GM12878 (cell line): ENCODE results near the gene PACS1. TPM values are rescaled to one million over a fixed set of nuclear protein-coding genes. Genes with fewer than 3 reads are reported as not detected.

Experiments
- HCFC1 ChIP-seq: fragments of 150-350 bp; IDR thresholded peaks from 2 replicates; pipeline ENCODE4 v1.6.1; 2014; ENCODE audit warnings: low read length
- MTA3 ChIP-seq: IDR thresholded peaks from 2 replicates; pipeline ENCODE4 v1.6.1; 2012; ENCODE audit warnings: low read length, inconsistent platforms, borderline replicate concordance
- RFX5 ChIP-seq: IDR thresholded peaks from 2 replicates; pipeline ENCODE4 v1.6.1; 2011; ENCODE audit warnings: low read depth, low read length, improper control_type of control experiment
- ZNF384 ChIP-seq: IDR thresholded peaks from 2 replicates; pipeline ENCODE4 v1.6.1; 2012; ENCODE audit warnings: low read depth, mild to moderate bottlenecking, low read length, improper control_type of control experiment, borderline replicate concordance
- ZNF622 ChIP-seq: fragments of 450-650 bp; IDR thresholded peaks from 2 replicates; pipeline ENCODE4 v1.6.1; 2017; ENCODE audit warnings: mild to moderate bottlenecking, inconsistent platforms
- polyA plus RNA-seq, 11 experiments: library from polyadenylated mRNA; depleted of rRNA in 4 of 11; unstranded in 6 of 11; stranded (reverse) in 5 of 11; fragments of >200 nt; fragmentation: Nextera tagmentation in 4 of 11; fragmentation: Illumina TruSeq in 1 of 11; extraction: Ambion mirVana in 4 of 11; extraction: Trizol in 1 of 11; gene quantifications; 1 replicate in 1 of 11; 2 replicates in 10 of 11; pipeline versions ENCODE4 v1.2.1 to v1.2.3, GENCODE V29; 2011 to 2016; ENCODE audit warnings: inconsistent platforms in 2 of 11, missing spikeins in 2 of 11, low read depth in 1 of 11
- total RNA-seq, 4 experiments: library from RNA; depleted of rRNA in 3 of 4; stranded (reverse); fragments of >200 nt in 3 of 4; fragmentation: Illumina TruSeq in 1 of 4; extraction: Trizol in 1 of 4; gene quantifications; 2 replicates each; pipeline versions ENCODE4 v1.2.1 to v1.2.3, GENCODE V29; 2013 to 2021
- TF ChIP-seq, protein P1 (sequence below): IDR thresholded peaks from 2 replicates; pipeline ENCODE4 v1.6.1; 2012; ENCODE audit warnings: improper control_type of control experiment, low read depth, low read length; ENCODE audit not compliant: insufficient replicate concordance
- TF ChIP-seq, protein P2 (sequence below): fragments of 450-650 bp; IDR thresholded peaks from 2 replicates; pipeline ENCODE4 v1.6.1; 2017; ENCODE audit warnings: low read depth, mild to moderate bottlenecking, moderate library complexity
- TF ChIP-seq, protein P3 (sequence below): fragments of 450-650 bp; IDR thresholded peaks from 2 replicates; pipeline ENCODE4 v1.6.1; 2017; ENCODE audit warnings: borderline replicate concordance
- TF ChIP-seq, protein P4 (sequence below): IDR thresholded peaks from 2 replicates; pipeline ENCODE4 v1.6.1; 2011; ENCODE audit warnings: mild to moderate bottlenecking, low read depth, low read length, moderate library complexity; ENCODE audit not compliant: insufficient replicate concordance
- TF ChIP-seq, protein P5 (sequence below): fragments of 450-650 bp; formaldehyde crosslinking; IDR thresholded peaks from 2 replicates; pipeline ENCODE4 v1.4.0; 2020; ENCODE audit warnings: mild to moderate bottlenecking, moderate library complexity

The PACS1 gene
- total and polyA plus RNA-seq, 10 of the 15 experiments (the other 5 are each of a cell fraction or from before 2014, with no cell fraction given), result 1.1 to 74.3 (median 17.9) TPM

DNA sequence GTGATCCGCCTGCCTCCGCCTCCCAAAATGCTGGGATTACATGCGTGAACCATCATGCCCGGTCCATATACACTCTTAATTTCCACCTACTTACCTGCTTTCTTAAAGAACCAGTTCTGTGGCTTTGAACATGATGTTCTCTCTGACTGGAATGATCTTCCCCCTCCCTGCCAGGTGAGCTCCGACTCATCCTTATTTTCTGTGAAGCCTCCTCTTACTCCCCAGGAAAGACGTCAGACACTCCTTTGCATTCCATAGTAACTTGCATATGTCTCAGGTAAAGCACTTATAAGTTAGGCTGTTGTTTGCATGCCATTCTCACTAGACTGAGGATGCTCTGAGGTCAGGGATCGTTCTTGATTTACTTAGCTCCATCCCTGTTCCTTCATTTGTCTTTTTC, 106.6 kb downstream of the PACS1 start (continued):
- TF ChIP-seq, protein P1, sequence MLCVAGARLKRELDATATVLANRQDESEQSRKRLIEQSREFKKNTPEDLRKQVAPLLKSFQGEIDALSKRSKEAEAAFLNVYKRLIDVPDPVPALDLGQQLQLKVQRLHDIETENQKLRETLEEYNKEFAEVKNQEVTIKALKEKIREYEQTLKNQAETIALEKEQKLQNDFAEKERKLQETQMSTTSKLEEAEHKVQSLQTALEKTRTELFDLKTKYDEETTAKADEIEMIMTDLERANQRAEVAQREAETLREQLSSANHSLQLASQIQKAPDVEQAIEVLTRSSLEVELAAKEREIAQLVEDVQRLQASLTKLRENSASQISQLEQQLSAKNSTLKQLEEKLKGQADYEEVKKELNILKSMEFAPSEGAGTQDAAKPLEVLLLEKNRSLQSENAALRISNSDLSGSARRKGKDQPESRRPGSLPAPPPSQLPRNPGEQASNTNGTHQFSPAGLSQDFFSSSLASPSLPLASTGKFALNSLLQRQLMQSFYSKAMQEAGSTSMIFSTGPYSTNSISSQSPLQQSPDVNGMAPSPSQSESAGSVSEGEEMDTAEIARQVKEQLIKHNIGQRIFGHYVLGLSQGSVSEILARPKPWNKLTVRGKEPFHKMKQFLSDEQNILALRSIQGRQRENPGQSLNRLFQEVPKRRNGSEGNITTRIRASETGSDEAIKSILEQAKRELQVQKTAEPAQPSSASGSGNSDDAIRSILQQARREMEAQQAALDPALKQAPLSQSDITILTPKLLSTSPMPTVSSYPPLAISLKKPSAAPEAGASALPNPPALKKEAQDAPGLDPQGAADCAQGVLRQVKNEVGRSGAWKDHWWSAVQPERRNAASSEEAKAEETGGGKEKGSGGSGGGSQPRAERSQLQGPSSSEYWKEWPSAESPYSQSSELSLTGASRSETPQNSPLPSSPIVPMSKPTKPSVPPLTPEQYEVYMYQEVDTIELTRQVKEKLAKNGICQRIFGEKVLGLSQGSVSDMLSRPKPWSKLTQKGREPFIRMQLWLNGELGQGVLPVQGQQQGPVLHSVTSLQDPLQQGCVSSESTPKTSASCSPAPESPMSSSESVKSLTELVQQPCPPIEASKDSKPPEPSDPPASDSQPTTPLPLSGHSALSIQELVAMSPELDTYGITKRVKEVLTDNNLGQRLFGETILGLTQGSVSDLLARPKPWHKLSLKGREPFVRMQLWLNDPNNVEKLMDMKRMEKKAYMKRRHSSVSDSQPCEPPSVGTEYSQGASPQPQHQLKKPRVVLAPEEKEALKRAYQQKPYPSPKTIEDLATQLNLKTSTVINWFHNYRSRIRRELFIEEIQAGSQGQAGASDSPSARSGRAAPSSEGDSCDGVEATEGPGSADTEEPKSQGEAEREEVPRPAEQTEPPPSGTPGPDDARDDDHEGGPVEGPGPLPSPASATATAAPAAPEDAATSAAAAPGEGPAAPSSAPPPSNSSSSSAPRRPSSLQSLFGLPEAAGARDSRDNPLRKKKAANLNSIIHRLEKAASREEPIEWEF, result no peak
- TF ChIP-seq ZNF384, result no peak
- no peak for TF ChIP-seq MTA3
- no peak for TF ChIP-seq ZNF622
- TF ChIP-seq, protein P2, sequence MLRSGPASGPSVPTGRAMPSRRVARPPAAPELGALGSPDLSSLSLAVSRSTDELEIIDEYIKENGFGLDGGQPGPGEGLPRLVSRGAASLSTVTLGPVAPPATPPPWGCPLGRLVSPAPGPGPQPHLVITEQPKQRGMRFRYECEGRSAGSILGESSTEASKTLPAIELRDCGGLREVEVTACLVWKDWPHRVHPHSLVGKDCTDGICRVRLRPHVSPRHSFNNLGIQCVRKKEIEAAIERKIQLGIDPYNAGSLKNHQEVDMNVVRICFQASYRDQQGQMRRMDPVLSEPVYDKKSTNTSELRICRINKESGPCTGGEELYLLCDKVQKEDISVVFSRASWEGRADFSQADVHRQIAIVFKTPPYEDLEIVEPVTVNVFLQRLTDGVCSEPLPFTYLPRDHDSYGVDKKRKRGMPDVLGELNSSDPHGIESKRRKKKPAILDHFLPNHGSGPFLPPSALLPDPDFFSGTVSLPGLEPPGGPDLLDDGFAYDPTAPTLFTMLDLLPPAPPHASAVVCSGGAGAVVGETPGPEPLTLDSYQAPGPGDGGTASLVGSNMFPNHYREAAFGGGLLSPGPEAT, result no peak
- TF ChIP-seq RFX5, result no peak
- TF ChIP-seq, protein P3, sequence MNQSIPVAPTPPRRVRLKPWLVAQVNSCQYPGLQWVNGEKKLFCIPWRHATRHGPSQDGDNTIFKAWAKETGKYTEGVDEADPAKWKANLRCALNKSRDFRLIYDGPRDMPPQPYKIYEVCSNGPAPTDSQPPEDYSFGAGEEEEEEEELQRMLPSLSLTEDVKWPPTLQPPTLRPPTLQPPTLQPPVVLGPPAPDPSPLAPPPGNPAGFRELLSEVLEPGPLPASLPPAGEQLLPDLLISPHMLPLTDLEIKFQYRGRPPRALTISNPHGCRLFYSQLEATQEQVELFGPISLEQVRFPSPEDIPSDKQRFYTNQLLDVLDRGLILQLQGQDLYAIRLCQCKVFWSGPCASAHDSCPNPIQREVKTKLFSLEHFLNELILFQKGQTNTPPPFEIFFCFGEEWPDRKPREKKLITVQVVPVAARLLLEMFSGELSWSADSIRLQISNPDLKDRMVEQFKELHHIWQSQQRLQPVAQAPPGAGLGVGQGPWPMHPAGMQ, result no peak
- no peak for TF ChIP-seq HCFC1
- TF ChIP-seq, protein P4, sequence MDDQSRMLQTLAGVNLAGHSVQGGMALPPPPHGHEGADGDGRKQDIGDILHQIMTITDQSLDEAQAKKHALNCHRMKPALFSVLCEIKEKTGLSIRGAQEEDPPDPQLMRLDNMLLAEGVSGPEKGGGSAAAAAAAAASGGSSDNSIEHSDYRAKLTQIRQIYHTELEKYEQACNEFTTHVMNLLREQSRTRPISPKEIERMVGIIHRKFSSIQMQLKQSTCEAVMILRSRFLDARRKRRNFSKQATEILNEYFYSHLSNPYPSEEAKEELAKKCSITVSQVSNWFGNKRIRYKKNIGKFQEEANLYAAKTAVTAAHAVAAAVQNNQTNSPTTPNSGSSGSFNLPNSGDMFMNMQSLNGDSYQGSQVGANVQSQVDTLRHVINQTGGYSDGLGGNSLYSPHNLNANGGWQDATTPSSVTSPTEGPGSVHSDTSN, result no peak
- TF ChIP-seq, protein P5, sequence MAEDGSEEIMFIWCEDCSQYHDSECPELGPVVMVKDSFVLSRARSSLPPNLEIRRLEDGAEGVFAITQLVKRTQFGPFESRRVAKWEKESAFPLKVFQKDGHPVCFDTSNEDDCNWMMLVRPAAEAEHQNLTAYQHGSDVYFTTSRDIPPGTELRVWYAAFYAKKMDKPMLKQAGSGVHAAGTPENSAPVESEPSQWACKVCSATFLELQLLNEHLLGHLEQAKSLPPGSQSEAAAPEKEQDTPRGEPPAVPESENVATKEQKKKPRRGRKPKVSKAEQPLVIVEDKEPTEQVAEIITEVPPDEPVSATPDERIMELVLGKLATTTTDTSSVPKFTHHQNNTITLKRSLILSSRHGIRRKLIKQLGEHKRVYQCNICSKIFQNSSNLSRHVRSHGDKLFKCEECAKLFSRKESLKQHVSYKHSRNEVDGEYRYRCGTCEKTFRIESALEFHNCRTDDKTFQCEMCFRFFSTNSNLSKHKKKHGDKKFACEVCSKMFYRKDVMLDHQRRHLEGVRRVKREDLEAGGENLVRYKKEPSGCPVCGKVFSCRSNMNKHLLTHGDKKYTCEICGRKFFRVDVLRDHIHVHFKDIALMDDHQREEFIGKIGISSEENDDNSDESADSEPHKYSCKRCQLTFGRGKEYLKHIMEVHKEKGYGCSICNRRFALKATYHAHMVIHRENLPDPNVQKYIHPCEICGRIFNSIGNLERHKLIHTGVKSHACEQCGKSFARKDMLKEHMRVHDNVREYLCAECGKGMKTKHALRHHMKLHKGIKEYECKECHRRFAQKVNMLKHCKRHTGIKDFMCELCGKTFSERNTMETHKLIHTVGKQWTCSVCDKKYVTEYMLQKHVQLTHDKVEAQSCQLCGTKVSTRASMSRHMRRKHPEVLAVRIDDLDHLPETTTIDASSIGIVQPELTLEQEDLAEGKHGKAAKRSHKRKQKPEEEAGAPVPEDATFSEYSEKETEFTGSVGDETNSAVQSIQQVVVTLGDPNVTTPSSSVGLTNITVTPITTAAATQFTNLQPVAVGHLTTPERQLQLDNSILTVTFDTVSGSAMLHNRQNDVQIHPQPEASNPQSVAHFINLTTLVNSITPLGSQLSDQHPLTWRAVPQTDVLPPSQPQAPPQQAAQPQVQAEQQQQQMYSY, result no peak
